GM18519 (cell line): ENCODE data around the gene AMIGO1.

ENCODE experiments used
- ATAC-seq: cut with Tn5 transposase; IDR thresholded peaks from one replicate; pipeline ENCODE4 v1.9.1; 2021; ENCODE audit warnings: mild to moderate bottlenecking, moderate library complexity; ENCODE audit not compliant: unreplicated experiment, low FRiP score

Gene AMIGO1

GRCh38 chr1:109509176-109510134 lies at the start of gene AMIGO1:
TSS of gene AMIGO1 (minus strand) at chr1:109509727. CDS start at chr1:109508912, 815 bp downstream.
- no peak for ATAC-seq

- ATAC-seq: no peak
These were observed 48.0 kb upstream of the AMIGO1 start for GRCh38 chr1:109557520-109557919.

GRCh38 chr1:109556563-109556962 lies 47.0 kb upstream of the AMIGO1 start:
- no peak for ATAC-seq

- peak; percentile 80 for ATAC-seq
These were observed 39.1 kb upstream of the AMIGO1 start, which contains the start of gene GNAI3 for GRCh38 chr1:109548321-109549267. TSS of gene GNAI3 (plus strand) at chr1:109548615. CDS start at chr1:109548721, 106 bp downstream.

- no peak for ATAC-seq
These were observed 38.2 kb upstream of the AMIGO1 start for GRCh38 chr1:109547463-109548320.

- ATAC-seq: no peak
These were observed 37.0 kb upstream of the AMIGO1 start for GRCh38 chr1:109546311-109547109.

- ATAC-seq: no peak
These were observed 34.6 kb upstream of the AMIGO1 start for GRCh38 chr1:109543988-109544735.

- no peak for ATAC-seq
These were observed 33.9 kb upstream of the AMIGO1 start for GRCh38 chr1:109543283-109543987.

GRCh38 chr1:109542657-109543056 lies 33.1 kb upstream of the AMIGO1 start:
- ATAC-seq: no peak

- no peak for ATAC-seq
These were observed 31.6 kb upstream of the AMIGO1 start for GRCh38 chr1:109541102-109541501.

GRCh38 chr1:109539676-109540075 lies 30.1 kb upstream of the AMIGO1 start, which contains the start of gene GPR61:
TSS of gene GPR61 (plus strand) at chr1:109539872. CDS start at chr1:109543023, 3,151 bp downstream.
- ATAC-seq: no peak

GRCh38 chr1:109538827-109539555 lies 29.5 kb upstream of the AMIGO1 start:
- no peak for ATAC-seq

GRCh38 chr1:109537450-109538178 lies 28.1 kb upstream of the AMIGO1 start:
- no peak for ATAC-seq

- ATAC-seq: no peak
These were observed 26.5 kb upstream of the AMIGO1 start for GRCh38 chr1:109535971-109536491.

- ATAC-seq: no peak
These were observed 26.0 kb upstream of the AMIGO1 start for GRCh38 chr1:109535481-109535880.

GRCh38 chr1:109534307-109534858 lies 24.9 kb upstream of the AMIGO1 start:
- ATAC-seq: no peak
